ENCODE data around the gene RTF1. TPM values are rescaled to one million over a fixed set of nuclear protein-coding genes. Genes with fewer than 3 reads are reported as not detected.
"Not testable (repeated sequence)": the region's sequence is repeated elsewhere in the genome, so short reads cannot be mapped to it uniquely, and the experiment has no call there.

The RTF1 gene
- total and polyA plus RNA-seq, 2 donors (not counting 1 experiment from before 2014, with no cell fraction given): 11.9 to 39.4 TPM

- peak overlapping the region; percentile 23 for H3K4me3 Mint-ChIP-seq
- H2AFZ ChIP-seq (ENCODE audit: insufficient read depth, low read depth, low read length, poor library complexity, severe bottlenecking): peak overlapping the region; percentile 34
- CTCF ChIA-PET: no interaction called here
These were observed 7.2 kb downstream of the RTF1 start for GRCh38 chr15:41423979-41424659.

GRCh38 chr15:41424809-41425208 is 7.9 kb downstream of the RTF1 start:
- H3K27me3 ChIP-seq (replicated peaks in 1 of 4; ENCODE audit: control extremely low read depth in 1 of 4, control insufficient read depth in 3 of 4, insufficient read depth in 4 of 4, low read length in 3 of 4): no peaks in the 10 kb centered on the region
- ChIA-PET POLR2A (no interaction called here), CTCF (no interaction called here)
- H3K9me3 ChIP-seq (ENCODE audit: control extremely low read depth in 1 of 3, control insufficient read depth in 2 of 3, insufficient read depth in 1 of 3, low read length in 2 of 3): no peaks in the 10 kb centered on the region
- Mint-ChIP-seq H3K9me3 (ENCODE audit: insufficient read depth) (no peaks in the 10 kb centered on the region), H3K4me1 (peaks cover 35% of the 10 kb centered on the region), H3K27ac (peak overlapping the region; percentile 58), H3K4me3 (peak overlapping the region; percentile 23), H3K27me3 (no peaks in the 10 kb centered on the region)
- peaks cover 16 to 21% of the 10 kb centered on the region in 2 donors for H3K4me1 ChIP-seq (ENCODE audit: control insufficient read depth in 2 of 2, insufficient read depth in 2 of 2, low read length in 2 of 2)
- peaks cover 0 to 2% of the 10 kb centered on the region in 2 experiments for H3K36me3 ChIP-seq (replicated peaks in 1 of 2; ENCODE audit: control extremely low read depth in 1 of 2, control insufficient read depth in 1 of 2, extremely low read depth in 1 of 2, insufficient read depth in 2 of 2, low read length in 1 of 2)
- DNase-seq: no peak
- peak overlapping the region in 1 of 5 experiments; percentile 14 for H3K4me3 ChIP-seq (ENCODE audit: control extremely low read depth in 1 of 5, extremely low read depth in 1 of 5, insufficient read depth in 1 of 5, low read depth in 2 of 5, low read length in 4 of 5)
- H3K9ac ChIP-seq (ENCODE audit: low read length): peak overlapping the region; percentile 13
- 93% methylated on average over 12 of the region's 14 CpGs for WGBS (ENCODE audit: insufficient coverage)
- peaks cover 22% of the 10 kb centered on the region for H4K20me1 ChIP-seq (ENCODE audit: control insufficient read depth, insufficient read depth, low read length, poor library complexity, severe bottlenecking)
- TF ChIP-seq, protein P1, sequence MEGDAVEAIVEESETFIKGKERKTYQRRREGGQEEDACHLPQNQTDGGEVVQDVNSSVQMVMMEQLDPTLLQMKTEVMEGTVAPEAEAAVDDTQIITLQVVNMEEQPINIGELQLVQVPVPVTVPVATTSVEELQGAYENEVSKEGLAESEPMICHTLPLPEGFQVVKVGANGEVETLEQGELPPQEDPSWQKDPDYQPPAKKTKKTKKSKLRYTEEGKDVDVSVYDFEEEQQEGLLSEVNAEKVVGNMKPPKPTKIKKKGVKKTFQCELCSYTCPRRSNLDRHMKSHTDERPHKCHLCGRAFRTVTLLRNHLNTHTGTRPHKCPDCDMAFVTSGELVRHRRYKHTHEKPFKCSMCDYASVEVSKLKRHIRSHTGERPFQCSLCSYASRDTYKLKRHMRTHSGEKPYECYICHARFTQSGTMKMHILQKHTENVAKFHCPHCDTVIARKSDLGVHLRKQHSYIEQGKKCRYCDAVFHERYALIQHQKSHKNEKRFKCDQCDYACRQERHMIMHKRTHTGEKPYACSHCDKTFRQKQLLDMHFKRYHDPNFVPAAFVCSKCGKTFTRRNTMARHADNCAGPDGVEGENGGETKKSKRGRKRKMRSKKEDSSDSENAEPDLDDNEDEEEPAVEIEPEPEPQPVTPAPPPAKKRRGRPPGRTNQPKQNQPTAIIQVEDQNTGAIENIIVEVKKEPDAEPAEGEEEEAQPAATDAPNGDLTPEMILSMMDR (IDR thresholded peaks at IDR 0.05): no peak
- TF ChIP-seq EZH2 (IDR thresholded peaks at IDR 0.05; ENCODE audit: borderline replicate concordance, insufficient read depth, low read depth, low read length, poor library complexity, severe bottlenecking): no peak
- H2AFZ ChIP-seq (ENCODE audit: insufficient read depth, low read depth, low read length, poor library complexity, severe bottlenecking): no peak overlapping the region
- peaks cover 86% of the 10 kb centered on the region for H3K79me2 ChIP-seq (ENCODE audit: control insufficient read depth, insufficient read depth, low read length)
- H3K4me2 ChIP-seq (replicated peaks; ENCODE audit: low read depth, low read length, poor library complexity, severe bottlenecking): peak overlapping the region; percentile 65
- ATAC-seq (ENCODE audit: low read depth): no peak
- intact Hi-C loops (cut with micrococcal nuclease): no loop called here
- H3K27ac ChIP-seq (ENCODE audit: low read length in 2 of 2): peak overlapping the region; percentile 36 to 82

More at GRCh38 chr15:41423979-41424659, 7.2 kb downstream of the RTF1 start:
- Histone ChIP-seq H3K27me3 (replicated peaks in 1 of 4; ENCODE audit: control extremely low read depth in 1 of 4, control insufficient read depth in 3 of 4, insufficient read depth in 4 of 4, low read length in 3 of 4) (no peaks in the 10 kb centered on the region), H3K36me3 (replicated peaks in 1 of 2; ENCODE audit: control extremely low read depth in 1 of 2, control insufficient read depth in 1 of 2, extremely low read depth in 1 of 2, insufficient read depth in 2 of 2, low read length in 1 of 2) (peaks cover 0 to 2% of the 10 kb centered on the region in 2 experiments), H3K4me3 (ENCODE audit: control extremely low read depth in 1 of 5, extremely low read depth in 1 of 5, insufficient read depth in 1 of 5, low read depth in 2 of 5, low read length in 4 of 5) (peak overlapping the region in 1 of 5 experiments; percentile 14), H3K9me3 (ENCODE audit: control extremely low read depth in 1 of 3, control insufficient read depth in 2 of 3, insufficient read depth in 1 of 3, low read length in 2 of 3) (no peaks in the 10 kb centered on the region), H3K4me1 (ENCODE audit: control insufficient read depth in 2 of 2, insufficient read depth in 2 of 2, low read length in 2 of 2) (peaks cover 11 to 19% of the 10 kb centered on the region in 2 donors), H3K79me2 (ENCODE audit: control insufficient read depth, insufficient read depth, low read length) (peaks cover 86% of the 10 kb centered on the region), H3K27ac (ENCODE audit: low read length in 2 of 2) (peak overlapping the region; percentile 51 to 82), H3K4me2 (replicated peaks; ENCODE audit: low read depth, low read length, poor library complexity, severe bottlenecking) (peak overlapping the region; percentile 65), H3K9ac (ENCODE audit: low read length) (peak overlapping the region; percentile 13), H4K20me1 (ENCODE audit: control insufficient read depth, insufficient read depth, low read length, poor library complexity, severe bottlenecking) (peaks cover 23% of the 10 kb centered on the region)
- TF ChIP-seq, protein P1 (IDR thresholded peaks at IDR 0.05): no peak
- TF ChIP-seq EZH2 (IDR thresholded peaks at IDR 0.05; ENCODE audit: borderline replicate concordance, insufficient read depth, low read depth, low read length, poor library complexity, severe bottlenecking): no peak
- peaks cover 30% of the 10 kb centered on the region for H3K4me1 Mint-ChIP-seq
- intact Hi-C loops (cut with micrococcal nuclease): no loop called here
- H3K27me3 Mint-ChIP-seq: no peaks in the 10 kb centered on the region
- H3K9me3 Mint-ChIP-seq (ENCODE audit: insufficient read depth): no peaks in the 10 kb centered on the region
- peak overlapping the region; percentile 58 for H3K27ac Mint-ChIP-seq
- DNase-seq (peak; percentile 44), ATAC-seq (ENCODE audit: low read depth) (peak; percentile 63)
- 91% methylated on average over 4 of the region's 7 CpGs for WGBS (ENCODE audit: insufficient coverage)
- POLR2A ChIA-PET: no interaction called here

DNA sequence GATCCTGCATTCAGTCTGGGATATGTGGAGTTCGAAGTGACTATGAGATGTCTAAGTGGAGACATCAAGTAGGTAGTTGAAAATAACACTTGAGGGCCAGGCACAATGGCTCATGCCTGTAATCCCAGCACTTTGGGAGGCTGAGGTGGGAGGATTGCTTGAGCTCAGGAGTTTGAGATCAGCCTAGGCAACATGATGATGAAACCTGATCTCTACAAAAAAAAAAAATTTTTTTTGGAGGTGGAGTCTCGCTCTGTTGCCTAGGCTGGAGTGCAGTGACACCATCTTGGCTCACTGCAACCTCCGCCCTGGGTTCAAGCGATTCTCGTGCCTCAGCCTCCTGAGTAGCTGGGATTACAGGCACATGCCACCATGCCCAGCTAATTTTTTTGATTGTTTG is 9.0 kb downstream of the RTF1 start:
- Mint-ChIP-seq H3K27ac (peak overlapping the region; percentile 24), H3K4me1 (peaks cover 27% of the 10 kb centered on the region)
- H3K9ac ChIP-seq (ENCODE audit: low read length); H3K4me3 Mint-ChIP-seq; intact Hi-C loops (cut with micrococcal nuclease); H3K9me3 Mint-ChIP-seq (ENCODE audit: insufficient read depth); H2AFZ ChIP-seq (ENCODE audit: insufficient read depth, low read depth, low read length, poor library complexity, severe bottlenecking); H3K9me3 ChIP-seq (ENCODE audit: control extremely low read depth in 1 of 3, control insufficient read depth in 2 of 3, insufficient read depth in 1 of 3, low read length in 2 of 3); DNase-seq; ATAC-seq (ENCODE audit: low read depth); H3K27me3 Mint-ChIP-seq; H3K27ac ChIP-seq (ENCODE audit: low read length in 2 of 2); H3K36me3 ChIP-seq (replicated peaks in 1 of 2; ENCODE audit: control extremely low read depth in 1 of 2, control insufficient read depth in 1 of 2, extremely low read depth in 1 of 2, insufficient read depth in 2 of 2, low read length in 1 of 2); H3K27me3 ChIP-seq (replicated peaks in 1 of 4; ENCODE audit: control extremely low read depth in 1 of 4, control insufficient read depth in 3 of 4, insufficient read depth in 4 of 4, low read length in 3 of 4); H3K4me3 ChIP-seq (ENCODE audit: control extremely low read depth in 1 of 5, extremely low read depth in 1 of 5, insufficient read depth in 1 of 5, low read depth in 2 of 5, low read length in 4 of 5); H3K4me2 ChIP-seq (replicated peaks; ENCODE audit: low read depth, low read length, poor library complexity, severe bottlenecking); POLR2A ChIA-PET; CTCF ChIA-PET: not testable (repeated sequence)
- 95% methylated on average over 1 of the region's 5 CpGs for WGBS (ENCODE audit: insufficient coverage)
- Histone ChIP-seq H3K79me2 (ENCODE audit: control insufficient read depth, insufficient read depth, low read length) (peaks cover 84% of the 10 kb centered on the region), H4K20me1 (ENCODE audit: control insufficient read depth, insufficient read depth, low read length, poor library complexity, severe bottlenecking) (peaks cover 19% of the 10 kb centered on the region), H3K4me1 (ENCODE audit: control insufficient read depth in 2 of 2, insufficient read depth in 2 of 2, low read length in 2 of 2) (peaks cover 16 to 21% of the 10 kb centered on the region in 2 donors)
